Hindlimb muscle (tissue), 1 donor: Measurements from ENCODE around the gene NPAS3. TPM values are rescaled to one million over a fixed set of nuclear protein-coding genes. Genes with fewer than 3 reads are reported as not detected.

Source experiments
- DNase-seq: peaks from one replicate; pipeline ENCODE4 v3.0.0-alpha.2; 2013
- polyA plus RNA-seq: library from polyadenylated mRNA; unstranded; fragments of 120-200 nt; gene quantifications from one replicate; pipeline ENCODE4 v1.2.1, GENCODE V29; 2013; ENCODE audit not compliant: insufficient read length

Gene NPAS3
- polyA plus RNA-seq, 1 donor, result 3.8 TPM

DNA sequence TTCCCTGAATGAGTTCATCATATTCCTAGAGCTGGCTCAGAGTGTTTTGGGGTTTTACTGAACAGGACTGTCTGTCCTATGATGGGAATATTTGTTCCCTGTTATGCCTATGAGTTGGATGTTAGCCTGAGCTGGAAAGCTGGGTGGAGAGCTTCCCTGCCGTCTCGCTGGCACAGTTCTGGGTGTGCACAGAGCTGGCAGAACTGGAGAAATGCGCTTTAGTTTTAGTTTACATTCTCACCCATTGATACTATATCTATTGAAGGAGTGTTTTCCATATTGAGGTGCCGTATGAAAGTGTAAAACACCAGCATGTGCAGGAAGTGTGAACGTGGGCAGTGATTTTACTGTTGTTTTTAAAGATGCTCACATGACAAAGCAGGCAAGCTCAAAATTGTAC lies 549.9 kb downstream of the NPAS3 start:
- no peak for DNase-seq

GRCh38 chr14:33490555-33490954 lies 551.9 kb downstream of the NPAS3 start:
- no peak for DNase-seq

GRCh38 chr14:33491112-33491511 lies 552.4 kb downstream of the NPAS3 start:
- DNase-seq, result no peak

- DNase-seq, result no peak
These were observed 553.8 kb downstream of the NPAS3 start for GRCh38 chr14:33492491-33492890.

DNA sequence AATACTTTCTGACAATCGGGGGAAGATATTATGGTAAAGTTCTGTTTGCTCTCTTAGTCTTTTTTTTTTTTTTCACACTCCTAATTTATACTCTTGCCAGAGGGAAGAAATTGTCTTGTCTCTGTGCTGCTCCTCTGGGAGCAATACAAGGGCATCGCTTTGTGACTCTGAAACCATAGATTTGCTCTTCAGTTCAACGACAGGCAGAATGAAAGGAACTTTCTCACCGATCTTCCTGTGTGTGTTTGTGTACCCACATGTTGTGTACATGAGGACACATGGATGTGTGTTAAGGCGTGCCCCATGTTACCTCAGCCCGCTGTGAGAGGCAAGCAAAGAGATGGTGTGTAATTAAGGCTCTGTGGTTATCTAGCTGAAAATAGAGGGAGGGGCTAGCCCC lies 554.6 kb downstream of the NPAS3 start:
- DNase-seq, result no peak

GRCh38 chr14:33493990-33494389 lies 555.3 kb downstream of the NPAS3 start:
- DNase-seq, result no peak

- no peak for DNase-seq
These were observed 561.0 kb downstream of the NPAS3 start for GRCh38 chr14:33499687-33500086.

DNA sequence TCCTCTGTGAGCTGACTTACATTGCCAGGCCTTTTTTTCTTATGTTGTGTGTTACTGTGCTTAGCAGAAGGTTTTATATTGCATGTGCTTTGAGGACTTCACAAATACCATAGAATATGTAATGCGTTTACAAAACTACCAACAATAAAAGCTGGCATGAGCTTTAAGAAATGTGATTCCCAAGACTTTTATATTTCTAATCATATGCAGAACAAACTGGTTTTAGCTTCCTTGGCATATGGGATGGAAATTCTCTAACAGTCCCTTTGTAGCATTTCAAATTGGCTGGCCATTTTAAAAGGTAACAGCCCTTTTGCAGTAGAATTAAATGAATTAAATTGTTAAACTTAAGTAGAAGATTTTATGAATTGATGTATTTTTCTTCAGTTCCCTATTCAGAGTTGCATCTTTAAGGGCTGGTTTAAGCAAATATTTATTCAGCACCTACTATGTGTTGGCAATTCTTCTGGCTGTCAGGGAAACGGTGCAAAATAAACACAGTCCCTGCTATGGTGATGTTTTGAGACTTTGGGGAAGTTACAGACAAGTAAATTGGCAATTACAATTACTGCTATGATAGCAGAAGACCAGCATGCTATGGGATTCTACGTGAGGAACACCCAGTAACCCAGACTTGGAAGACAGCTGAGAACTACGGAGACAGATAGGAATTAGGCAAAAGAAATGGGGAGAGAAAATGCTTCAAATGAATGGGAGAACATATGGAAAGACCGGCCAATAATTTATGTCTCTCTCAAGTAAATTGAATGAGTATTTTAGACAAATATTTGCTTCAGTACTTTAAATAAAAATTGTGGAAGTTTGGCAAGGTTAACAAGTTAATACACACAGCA lies 565.8 kb downstream of the NPAS3 start:
- DNase-seq, result no peak

GRCh38 chr14:33505266-33505962 lies 566.7 kb downstream of the NPAS3 start:
- DNase-seq, result no peak

DNA sequence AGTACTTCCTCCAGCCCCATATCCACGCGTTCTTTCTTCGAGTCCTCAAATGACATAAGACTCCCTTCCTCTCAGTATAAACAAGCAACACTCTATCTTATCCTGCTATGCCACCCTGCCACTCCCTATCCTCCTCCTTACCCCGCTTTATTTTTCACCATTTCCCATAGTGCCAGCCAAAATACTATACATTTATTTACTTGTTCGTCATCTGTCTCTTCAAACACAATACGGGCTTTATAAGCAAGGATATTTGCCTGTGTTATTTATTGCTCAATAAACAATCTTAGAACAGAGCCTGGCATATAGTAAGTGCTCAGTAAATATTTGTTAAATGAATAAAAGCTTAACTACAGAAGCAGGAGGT lies 567.3 kb downstream of the NPAS3 start:
- DNase-seq, result no peak

DNA sequence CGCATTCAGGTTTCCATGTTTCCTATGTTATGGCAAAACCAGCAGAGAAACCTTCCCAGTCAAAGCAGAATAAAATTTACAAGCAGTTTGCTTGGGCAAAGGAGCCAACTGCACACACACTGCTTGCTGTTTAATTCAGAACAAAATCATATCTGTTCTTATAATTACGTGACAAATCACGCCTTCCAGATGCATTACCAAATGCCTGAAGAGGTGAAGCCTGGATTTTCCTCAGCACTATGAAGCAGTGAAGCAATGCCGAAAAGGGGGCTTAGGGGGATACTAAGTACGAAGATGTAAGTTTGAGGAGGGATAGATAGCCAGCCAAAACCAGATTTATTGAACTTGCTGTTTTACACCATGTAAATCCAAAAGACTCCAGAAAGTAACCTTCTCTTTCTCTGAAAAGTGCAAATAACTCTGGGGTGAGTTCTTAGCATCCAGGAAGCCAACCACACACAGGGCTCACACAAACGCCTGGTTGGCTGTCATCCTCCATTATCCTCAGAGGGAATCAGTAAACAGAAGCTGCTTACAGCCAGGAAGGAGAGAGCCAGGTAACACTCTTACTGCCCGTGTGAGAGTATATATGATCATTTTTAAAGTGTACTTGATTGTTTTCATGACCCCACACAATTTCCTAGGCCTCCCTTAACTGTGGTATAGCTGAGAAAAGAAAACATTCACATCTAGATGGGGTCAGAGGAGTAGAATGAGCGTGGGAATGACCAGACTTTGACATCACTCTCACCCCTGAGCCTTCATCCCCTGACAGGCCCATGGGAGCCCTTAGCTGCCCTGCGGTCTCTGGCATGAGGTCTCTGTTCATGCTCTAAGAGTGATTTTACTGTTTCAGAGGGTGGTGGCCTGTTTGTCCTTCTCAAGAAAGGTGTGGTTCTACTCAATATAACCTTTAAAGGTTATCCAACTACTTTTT lies 569.7 kb downstream of the NPAS3 start:
- no peak for DNase-seq

- no peak for DNase-seq
These were observed 570.8 kb downstream of the NPAS3 start for GRCh38 chr14:33509454-33509853.

DNA sequence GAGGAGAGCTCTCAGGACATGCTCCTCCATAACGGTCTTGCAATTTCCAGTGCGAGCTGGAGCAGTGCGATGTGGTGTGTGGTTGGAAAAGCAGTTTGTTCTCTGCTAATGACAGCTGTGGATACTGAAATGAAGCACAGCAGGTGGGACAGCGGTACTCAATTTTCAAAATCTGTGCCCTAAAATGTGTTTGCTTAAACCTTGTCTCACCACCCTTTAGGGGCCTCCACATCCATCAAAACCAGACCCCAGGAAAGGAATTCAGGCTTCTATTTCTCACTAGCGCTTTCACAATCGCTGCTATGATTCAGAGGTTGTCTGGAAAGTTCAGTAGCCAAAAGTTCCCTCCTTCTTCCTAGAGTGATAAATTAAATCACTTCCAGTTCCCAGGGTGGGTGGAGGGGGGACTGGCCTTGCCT lies 571.4 kb downstream of the NPAS3 start:
- DNase-seq, result no peak

GRCh38 chr14:33510991-33511390 lies 572.3 kb downstream of the NPAS3 start:
- DNase-seq, result no peak

DNA sequence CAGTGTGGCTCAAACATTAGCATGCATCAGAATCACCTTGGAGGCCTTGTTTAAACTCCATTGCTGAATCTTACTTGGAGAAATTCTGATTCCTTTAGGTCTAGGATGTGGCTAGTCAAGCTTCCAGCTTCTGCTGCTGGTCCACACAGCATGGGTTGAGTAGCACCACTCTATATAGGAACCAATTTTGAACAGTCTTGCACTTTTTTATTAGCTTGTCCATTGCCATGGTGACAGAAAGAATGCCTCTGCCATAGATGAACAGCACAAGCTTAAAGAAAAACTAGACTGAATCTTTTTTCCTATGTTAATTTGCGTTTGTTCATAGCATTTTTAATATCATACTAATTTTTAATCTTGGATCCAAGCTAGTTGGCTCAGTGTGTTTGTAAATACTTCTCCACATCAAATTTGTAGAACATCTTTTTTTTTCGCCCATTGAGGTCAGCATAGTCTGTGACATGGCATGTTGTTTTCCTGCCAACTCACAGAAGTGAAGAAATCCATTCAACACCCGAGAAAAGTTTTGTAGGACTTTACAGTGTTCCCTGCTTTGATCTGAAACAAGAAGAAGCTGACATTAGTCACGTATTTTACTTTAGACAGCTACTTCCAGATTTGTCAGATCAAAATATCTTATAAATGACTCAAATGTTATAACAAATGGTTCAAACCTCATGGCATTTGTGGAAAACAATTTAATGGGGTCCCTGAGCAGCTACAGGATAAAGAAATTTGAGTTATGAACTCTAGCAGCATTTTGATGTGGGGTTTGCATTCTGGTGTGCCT lies 573.4 kb downstream of the NPAS3 start:
- no peak for DNase-seq

DNA sequence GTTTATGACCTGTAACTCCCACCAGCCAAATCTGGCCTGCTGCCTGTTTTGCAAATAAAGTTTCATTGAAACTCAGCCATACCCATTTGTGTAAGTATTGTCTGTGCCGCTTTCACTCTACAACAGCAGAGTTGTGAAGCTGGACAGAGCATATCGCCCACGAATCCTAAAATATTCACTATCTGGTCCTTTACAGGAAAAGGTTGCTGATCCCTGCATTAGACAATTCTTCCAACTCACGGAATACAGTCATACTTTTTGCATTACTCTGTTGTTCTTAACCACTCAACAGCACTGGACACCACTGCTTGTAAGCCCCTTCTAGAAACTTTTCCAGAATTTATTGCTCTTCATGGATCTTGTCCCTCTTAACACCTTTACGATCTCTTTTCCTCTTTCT lies 576.8 kb downstream of the NPAS3 start:
- DNase-seq, result no peak

- DNase-seq, result no peak
These were observed 577.2 kb downstream of the NPAS3 start for GRCh38 chr14:33515899-33516298.

GRCh38 chr14:33516898-33517436 lies 578.3 kb downstream of the NPAS3 start:
- no peak for DNase-seq

DNA sequence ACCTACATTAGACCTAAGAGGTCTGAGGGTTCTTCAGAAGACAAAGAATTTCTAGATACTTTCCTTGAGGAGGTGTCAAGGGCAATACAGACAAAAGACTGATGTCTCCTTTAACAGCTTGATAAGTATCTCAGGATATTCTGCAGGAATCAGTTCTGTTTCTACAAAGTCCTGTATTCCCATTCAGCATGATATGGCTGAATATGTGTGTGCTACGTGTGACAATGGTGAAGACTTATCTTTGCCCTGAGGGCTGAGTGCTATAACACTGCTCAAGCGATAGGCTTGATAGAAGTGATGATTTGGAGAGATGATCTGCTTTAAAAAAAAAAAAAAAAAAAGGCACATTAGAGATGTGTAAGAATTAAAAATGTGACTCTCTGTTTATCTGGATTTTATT lies 582.5 kb downstream of the NPAS3 start:
- no peak for DNase-seq

DNA sequence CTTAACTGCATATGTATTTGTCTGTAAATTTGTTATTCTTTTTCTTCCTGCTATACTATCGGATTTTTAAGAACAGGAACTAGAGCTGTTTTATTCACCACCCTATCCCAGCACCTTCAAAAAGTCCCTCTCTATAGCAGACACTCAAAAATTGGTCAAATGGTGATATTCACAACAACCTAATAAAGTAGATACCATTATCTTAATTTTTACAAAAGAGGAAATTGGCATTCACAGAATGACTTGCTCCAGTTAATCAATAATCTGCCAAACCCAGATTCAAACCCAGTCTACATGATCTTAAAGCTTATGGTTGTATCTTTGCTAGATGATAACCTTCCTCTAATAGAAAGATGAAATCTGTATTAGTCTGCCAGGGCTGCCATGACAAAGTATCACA lies 585.6 kb downstream of the NPAS3 start:
- no peak for DNase-seq

DNA sequence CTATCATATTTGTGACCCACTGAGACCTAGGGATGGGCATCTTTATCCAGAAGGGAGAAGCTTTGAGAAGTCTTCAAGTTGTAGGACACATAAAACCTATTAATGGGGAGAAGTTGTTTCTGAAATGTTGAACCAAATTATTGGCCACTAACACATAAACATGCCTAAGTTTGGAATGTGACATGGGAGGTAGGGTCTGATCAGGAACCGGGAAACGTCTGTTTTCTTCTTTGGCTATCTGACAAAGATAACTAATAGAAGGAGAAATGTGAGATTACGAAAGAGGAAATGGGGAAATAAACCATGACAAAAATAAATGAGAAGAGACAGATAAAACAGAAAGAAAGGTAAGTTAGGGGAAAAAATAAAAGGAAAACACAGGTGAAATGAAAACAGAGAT lies 586.9 kb downstream of the NPAS3 start:
- DNase-seq, result no peak
